ENCODE results near the gene FHIT. TPM values are rescaled to one million over a fixed set of nuclear protein-coding genes. Genes with fewer than 3 reads are reported as not detected.

Gene FHIT
- total RNA-seq, 4 donors from 2014 or later, result 0.72 to 5.2 (median 2.1) TPM

GRCh38 chr3:60555686-60556354, 695.4 kb downstream of the FHIT start:
- intact Hi-C loops (cut with DNase I; ENCODE audit: low total_unique reads), result no loop called here
- in situ Hi-C loops (cut with MboI; ENCODE audit: low sequenced_read_pairs in 4 of 4), result no loop called here
- TF ChIP-seq CTCF (IDR thresholded peaks at IDR 0.05 in 4 of 5, conservative IDR thresholded peaks at IDR 0.05 in 1 of 5), result no peak
- no peak for TF ChIP-seq POLR2A (IDR thresholded peaks at IDR 0.05)
- Histone ChIP-seq H3K27me3 (no peaks in the 10 kb centered on the region), H3K4me1 (no peaks in the 10 kb centered on the region), H3K9me3 (no peaks in the 10 kb centered on the region), H3K36me3 (no peaks in the 10 kb centered on the region), H3K27ac (no peak overlapping the region), H3K4me3 (no peak overlapping the region)
- DNase-seq (no peak), ATAC-seq (no peak)

GRCh38 chr3:60553144-60553543, 698.1 kb downstream of the FHIT start:
- Histone ChIP-seq H3K36me3 (no peaks in the 10 kb centered on the region), H3K4me3 (no peak overlapping the region), H3K9me3 (no peaks in the 10 kb centered on the region), H3K27me3 (no peaks in the 10 kb centered on the region), H3K27ac (no peak overlapping the region), H3K4me1 (no peaks in the 10 kb centered on the region)
- ATAC-seq (no peak), DNase-seq (no peak)
- in situ Hi-C loops (cut with MboI; ENCODE audit: low sequenced_read_pairs in 4 of 4), result no loop called here
- no peak for TF ChIP-seq CTCF (IDR thresholded peaks at IDR 0.05 in 4 of 5, conservative IDR thresholded peaks at IDR 0.05 in 1 of 5)
- no peak for TF ChIP-seq POLR2A (IDR thresholded peaks at IDR 0.05)
- intact Hi-C loops (cut with DNase I; ENCODE audit: low total_unique reads), result no loop called here

- no peaks in the 10 kb centered on the region for H3K9me3 ChIP-seq
- TF ChIP-seq POLR2A (IDR thresholded peaks at IDR 0.05), result no peak
- no peak for TF ChIP-seq CTCF (IDR thresholded peaks at IDR 0.05 in 4 of 5, conservative IDR thresholded peaks at IDR 0.05 in 1 of 5)
- no peaks in the 10 kb centered on the region for H3K27me3 ChIP-seq
- in situ Hi-C loops (cut with MboI; ENCODE audit: low sequenced_read_pairs in 4 of 4) (no loop called here), intact Hi-C loops (cut with DNase I; ENCODE audit: low total_unique reads) (no loop called here)
- H3K4me3 ChIP-seq, result no peak overlapping the region
- DNase-seq (no peak), ATAC-seq (no peak)
- H3K27ac ChIP-seq, result no peak overlapping the region
- H3K4me1 ChIP-seq, result no peaks in the 10 kb centered on the region
- H3K36me3 ChIP-seq, result no peaks in the 10 kb centered on the region
Observed at GRCh38 chr3:60552581-60552980, 698.7 kb downstream of the FHIT start.

GRCh38 chr3:60551455-60552209, 699.6 kb downstream of the FHIT start:
- DNase-seq, result no peak
- no peaks in the 10 kb centered on the region for H3K4me1 ChIP-seq
- no peak overlapping the region for H3K4me3 ChIP-seq
- H3K36me3 ChIP-seq, result no peaks in the 10 kb centered on the region
- H3K9me3 ChIP-seq, result no peaks in the 10 kb centered on the region
- H3K27me3 ChIP-seq, result no peaks in the 10 kb centered on the region
- ATAC-seq, result no peak
- in situ Hi-C loops (cut with MboI; ENCODE audit: low sequenced_read_pairs in 4 of 4), result no loop called here
- TF ChIP-seq CTCF (IDR thresholded peaks at IDR 0.05 in 4 of 5, conservative IDR thresholded peaks at IDR 0.05 in 1 of 5), result no peak
- TF ChIP-seq POLR2A (IDR thresholded peaks at IDR 0.05), result no peak
- no peak overlapping the region for H3K27ac ChIP-seq
- intact Hi-C loops (cut with DNase I; ENCODE audit: low total_unique reads), result no loop called here
